HG02642 (cell line): ENCODE measurements around the gene SLC6A9.

ENCODE experiments used
- ATAC-seq: cut with Tn5 transposase; IDR thresholded peaks from one replicate; pipeline ENCODE4 v1.9.1; 2021; ENCODE audit warnings: mild to moderate bottlenecking; ENCODE audit not compliant: unreplicated experiment, poor library complexity

Gene SLC6A9

GRCh38 chr1:44049839-44050238 lies 18.6 kb upstream of the SLC6A9 start:
- no peak for ATAC-seq

DNA sequence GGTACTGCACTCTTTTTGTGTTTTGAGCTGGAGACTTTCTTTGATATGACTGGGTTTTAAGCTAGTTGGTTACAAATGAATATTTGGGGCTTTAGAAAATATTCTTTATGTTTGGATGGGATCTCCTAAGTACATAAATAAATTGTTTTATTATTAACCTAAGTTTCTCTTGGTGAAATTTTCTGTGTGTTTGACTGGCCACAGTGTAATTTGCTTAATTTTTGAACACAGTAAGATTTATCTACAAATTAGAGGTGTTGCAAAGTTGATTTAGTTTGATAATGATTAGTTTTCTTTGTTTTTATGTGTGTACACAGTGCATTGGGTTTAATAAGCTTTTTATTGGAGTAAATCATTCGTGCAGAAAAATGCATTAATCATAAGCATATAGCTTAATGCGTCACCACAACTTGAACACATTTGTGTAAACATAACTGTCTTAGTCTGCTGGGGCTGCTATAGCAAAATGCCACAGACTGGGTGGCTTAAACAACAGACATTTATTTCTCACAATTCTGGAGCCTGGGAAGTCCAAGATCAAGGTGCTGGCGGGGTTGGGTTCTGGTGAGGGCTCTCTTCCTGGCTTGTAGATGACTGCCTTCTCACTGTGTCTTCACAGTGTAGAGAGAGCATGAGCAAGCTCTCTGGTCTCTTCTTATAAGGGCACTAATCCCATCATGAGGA lies 17.4 kb upstream of the SLC6A9 start:
- no peak for ATAC-seq

DNA sequence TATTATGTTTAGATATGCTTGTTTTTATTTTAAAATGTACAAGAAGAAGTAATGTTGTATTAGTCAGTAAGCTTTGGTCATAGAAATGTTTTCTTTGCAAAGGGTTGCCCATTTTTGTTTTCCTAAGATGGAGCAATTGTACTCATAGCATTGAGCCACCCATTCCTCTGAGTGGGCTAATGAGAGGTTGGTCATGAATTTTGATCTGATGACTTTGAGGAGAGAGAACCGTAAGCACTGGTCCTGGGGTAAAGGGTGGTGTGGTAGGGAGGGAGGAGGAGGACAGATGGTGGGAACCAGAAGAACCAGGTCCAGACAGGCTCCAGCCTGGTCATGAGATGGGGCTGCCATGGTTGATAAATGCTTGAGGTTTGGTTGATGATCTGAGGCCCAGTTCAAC lies 15.9 kb upstream of the SLC6A9 start:
- ATAC-seq, result no peak

DNA sequence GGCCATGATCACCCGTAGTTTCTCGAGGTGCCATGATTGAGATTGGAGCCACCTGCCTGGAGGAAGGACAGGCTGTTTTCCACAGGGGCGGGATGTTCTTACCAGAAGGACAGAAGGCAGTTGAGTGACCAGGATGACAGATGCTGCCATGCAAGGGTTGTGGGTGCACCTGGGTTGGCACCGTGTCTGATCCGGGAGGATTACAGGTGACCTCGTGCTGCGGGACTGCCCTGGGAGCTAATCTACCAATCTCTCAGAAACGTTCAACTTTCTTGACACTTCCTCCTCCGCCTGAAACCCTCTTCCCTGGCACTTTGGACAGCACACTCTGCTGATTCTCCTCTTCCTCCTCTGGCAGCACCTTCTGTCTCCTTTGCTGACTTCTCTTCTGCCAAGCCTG lies 13.8 kb upstream of the SLC6A9 start:
- no peak for ATAC-seq

DNA sequence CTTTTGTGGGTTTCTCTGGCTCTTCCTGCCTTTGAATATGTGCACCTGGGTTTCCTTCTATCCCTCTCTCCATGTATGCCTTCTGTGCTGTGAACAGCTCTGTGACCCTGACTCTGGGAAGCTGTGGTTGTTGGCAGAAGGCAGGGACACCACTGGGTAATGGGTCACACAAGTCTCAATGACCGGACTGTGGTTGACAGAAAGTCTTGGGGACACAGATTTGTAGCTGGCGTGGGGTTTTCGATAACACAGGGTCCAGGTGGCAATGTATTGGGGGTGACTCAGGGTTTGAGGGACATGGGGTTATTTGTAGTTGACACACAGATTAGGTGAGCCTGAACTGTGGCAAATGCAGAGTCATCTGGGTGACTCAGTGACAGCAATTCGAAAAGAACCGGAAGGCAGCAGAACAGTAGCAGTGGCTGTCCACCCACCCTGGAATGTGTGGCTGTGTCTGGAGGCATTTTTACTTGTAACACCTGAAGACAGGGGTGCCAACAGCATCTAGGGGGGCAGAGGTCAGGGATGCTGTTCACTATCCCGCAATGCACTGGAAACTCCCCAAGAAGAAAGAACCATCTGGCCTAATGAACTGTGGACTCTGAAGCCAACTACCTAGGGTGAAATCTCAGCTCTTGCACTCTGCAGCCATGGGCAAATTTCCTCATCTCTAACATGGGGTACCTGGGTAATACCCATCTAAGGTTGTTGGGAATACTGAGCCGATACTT lies 13.0 kb upstream of the SLC6A9 start:
- no peak for ATAC-seq

- ATAC-seq, result no peak
These were observed 12.2 kb upstream of the SLC6A9 start for GRCh38 chr1:44043176-44044070.

- ATAC-seq, result no peak
These were observed 9.6 kb upstream of the SLC6A9 start for GRCh38 chr1:44040846-44041245.

DNA sequence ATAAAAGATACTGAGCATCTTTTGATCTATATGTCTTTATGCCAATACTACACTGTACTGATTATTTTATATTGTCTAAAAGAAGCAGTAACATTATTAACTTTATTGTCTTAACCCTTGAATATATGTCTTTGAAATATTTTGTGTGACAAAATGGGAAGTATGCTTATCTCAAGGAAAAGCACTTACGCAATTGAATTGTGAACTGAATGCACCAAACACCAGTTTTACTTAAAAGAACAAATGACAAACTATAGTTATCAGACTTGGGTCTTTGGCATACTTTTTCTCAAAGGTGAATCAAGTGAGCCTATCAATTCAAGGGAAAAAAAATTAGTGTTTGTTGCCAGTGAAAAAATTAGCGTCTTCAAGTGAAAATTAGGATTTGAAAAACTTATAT lies 9.2 kb upstream of the SLC6A9 start:
- no peak for ATAC-seq

- ATAC-seq, result no peak
These were observed 7.8 kb upstream of the SLC6A9 start for GRCh38 chr1:44038876-44039657.

DNA sequence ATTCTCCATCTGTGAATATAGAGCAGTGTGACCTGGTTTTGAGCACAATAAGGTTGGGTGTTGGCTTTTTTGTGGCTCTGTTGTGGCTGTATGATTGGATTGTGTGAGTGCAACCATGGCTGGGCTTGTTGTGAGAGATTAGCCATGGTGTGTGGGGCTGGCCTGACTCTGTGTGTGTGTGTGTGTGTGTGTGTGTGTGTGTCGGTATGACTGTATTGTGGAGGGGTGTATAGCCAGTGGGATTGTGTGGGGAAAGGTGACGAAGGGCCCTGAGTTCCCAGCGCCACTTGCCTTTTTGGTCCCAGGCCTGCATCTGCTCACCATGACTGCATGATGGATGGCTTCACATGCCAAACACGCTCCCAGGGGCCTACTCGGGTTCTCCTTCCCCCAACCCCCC lies 5.9 kb upstream of the SLC6A9 start:
- ATAC-seq, result no peak

GRCh38 chr1:44036409-44037139 lies 5.3 kb upstream of the SLC6A9 start:
- ATAC-seq, result no peak

- no peak for ATAC-seq
These were observed 4.6 kb upstream of the SLC6A9 start for GRCh38 chr1:44035726-44036408.

DNA sequence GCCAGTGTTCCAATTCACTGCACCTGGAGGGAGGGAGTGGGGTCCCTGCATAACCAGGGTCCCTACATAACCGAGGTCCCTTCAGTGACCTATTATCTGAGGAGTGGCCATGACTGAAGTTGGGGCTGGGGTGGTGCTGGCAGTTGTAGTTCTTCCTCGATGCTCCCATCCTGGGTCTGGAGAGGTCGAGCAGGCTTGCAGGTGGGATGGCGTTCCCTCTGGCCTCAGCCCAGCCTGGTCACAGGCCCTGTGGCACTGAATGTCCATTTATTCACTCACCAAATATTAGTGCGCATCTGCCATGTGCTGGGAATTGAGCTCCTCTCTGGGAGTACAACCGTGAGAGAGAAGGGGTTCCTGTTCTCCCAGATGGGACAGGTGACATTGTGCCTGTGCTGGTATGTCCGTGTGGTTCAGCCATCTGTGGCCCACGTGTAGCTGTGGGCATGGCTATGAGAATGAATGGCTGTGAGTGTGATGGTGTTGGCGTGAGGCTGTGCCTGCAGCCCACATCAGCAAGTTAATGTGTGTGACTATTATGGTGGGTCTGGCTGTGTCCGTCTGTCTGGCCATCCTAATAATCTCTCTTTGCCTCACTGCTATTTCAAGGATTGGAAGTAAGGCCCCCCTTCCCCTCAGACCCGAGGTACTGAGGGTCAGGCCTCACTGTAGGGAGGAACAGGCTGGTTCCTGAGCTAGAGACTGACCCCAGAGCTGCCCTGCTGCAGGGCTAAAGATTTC lies 3.9 kb upstream of the SLC6A9 start:
- ATAC-seq, result no peak

GRCh38 chr1:44034423-44034822 lies 3.2 kb upstream of the SLC6A9 start:
- no peak for ATAC-seq

DNA sequence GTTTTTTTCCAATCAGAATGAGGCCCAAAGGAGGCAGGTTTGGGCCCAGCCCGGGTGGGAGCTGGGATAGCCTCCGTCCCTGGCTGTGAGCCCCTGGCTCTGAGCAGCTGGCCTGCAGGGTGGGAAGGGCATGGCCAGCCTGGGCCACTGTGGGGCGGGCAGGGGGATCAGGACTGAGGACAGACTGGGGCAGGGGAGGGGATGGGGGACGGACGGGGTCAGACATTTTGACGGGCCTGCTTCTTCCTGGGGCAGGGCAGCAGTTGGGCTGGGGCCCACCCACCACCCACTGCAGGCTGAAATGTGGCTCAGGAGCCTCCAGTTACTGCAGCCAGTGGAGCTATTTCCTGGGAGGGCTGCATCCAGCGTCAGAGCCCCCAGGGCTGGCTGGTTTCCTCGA lies 2.5 kb upstream of the SLC6A9 start:
- no peak for ATAC-seq

- no peak for ATAC-seq
These were observed 1.8 kb upstream of the SLC6A9 start for GRCh38 chr1:44033041-44033575.

- ATAC-seq, result no peak
These were observed 1.0 kb upstream of the SLC6A9 start for GRCh38 chr1:44032170-44032790.
